ENCODE data around the gene ERC1.

Gene ERC1

GRCh38 chr12:1382151-1382550 lies 391.1 kb downstream of the ERC1 start:
- no peak for TF ChIP-seq CTCF (IDR thresholded peaks at IDR 0.05; ENCODE audit: low read depth, low read length, missing control alignments)
- H3K4me3 ChIP-seq (ENCODE audit: low read depth, low read length), result no peak overlapping the region
- DNase-seq (ENCODE audit: low read depth), result no peak
- in situ Hi-C loops (cut with HindIII; ENCODE audit: low sequenced_read_pairs), result no loop called here

- TF ChIP-seq CTCF (IDR thresholded peaks at IDR 0.05; ENCODE audit: low read depth, low read length, missing control alignments), result no peak
- H3K4me3 ChIP-seq (ENCODE audit: low read depth, low read length), result no peak overlapping the region
- in situ Hi-C loops (cut with HindIII; ENCODE audit: low sequenced_read_pairs), result no loop called here
- no peak for DNase-seq (ENCODE audit: low read depth)
These were observed 391.8 kb downstream of the ERC1 start for GRCh38 chr12:1382826-1383225.

GRCh38 chr12:1383758-1384157 lies 392.7 kb downstream of the ERC1 start:
- no peak for DNase-seq (ENCODE audit: low read depth)
- no peak overlapping the region for H3K4me3 ChIP-seq (ENCODE audit: low read depth, low read length)
- in situ Hi-C loops (cut with HindIII; ENCODE audit: low sequenced_read_pairs), result no loop called here
- no peak for TF ChIP-seq CTCF (IDR thresholded peaks at IDR 0.05; ENCODE audit: low read depth, low read length, missing control alignments)

GRCh38 chr12:1384910-1385309 lies 393.9 kb downstream of the ERC1 start:
- no peak overlapping the region for H3K4me3 ChIP-seq (ENCODE audit: low read depth, low read length)
- in situ Hi-C loops (cut with HindIII; ENCODE audit: low sequenced_read_pairs), result no loop called here
- no peak for TF ChIP-seq CTCF (IDR thresholded peaks at IDR 0.05; ENCODE audit: low read depth, low read length, missing control alignments)
- no peak for DNase-seq (ENCODE audit: low read depth)

- H3K4me3 ChIP-seq (ENCODE audit: low read depth, low read length), result no peak overlapping the region
- in situ Hi-C loops (cut with HindIII; ENCODE audit: low sequenced_read_pairs), result no loop called here
- no peak for TF ChIP-seq CTCF (IDR thresholded peaks at IDR 0.05; ENCODE audit: low read depth, low read length, missing control alignments)
- no peak for DNase-seq (ENCODE audit: low read depth)
These were observed 400.7 kb downstream of the ERC1 start for GRCh38 chr12:1391722-1392121.

- TF ChIP-seq CTCF (IDR thresholded peaks at IDR 0.05; ENCODE audit: low read depth, low read length, missing control alignments), result no peak
- DNase-seq (ENCODE audit: low read depth), result no peak
These were observed 404.5 kb downstream of the ERC1 start for GRCh38 chr12:1395421-1395955.

GRCh38 chr12:1398673-1399072 lies 407.6 kb downstream of the ERC1 start:
- no peak for DNase-seq (ENCODE audit: low read depth)
- no peak overlapping the region for H3K4me3 ChIP-seq (ENCODE audit: low read depth, low read length)
- peak; percentile 19 for TF ChIP-seq CTCF (IDR thresholded peaks at IDR 0.05; ENCODE audit: low read depth, low read length, missing control alignments)
- in situ Hi-C loops (cut with HindIII; ENCODE audit: low sequenced_read_pairs), result no loop called here

More at GRCh38 chr12:1395421-1395955, 404.5 kb downstream of the ERC1 start:
- in situ Hi-C loops (cut with HindIII; ENCODE audit: low sequenced_read_pairs), result no loop called here
- H3K4me3 ChIP-seq (ENCODE audit: low read depth, low read length), result no peak overlapping the region

Measured in astrocyte of the cerebellum (primary cell).